NCI-H2081 treated with DMSO at 0.1 percent for 48 hours (cell line): ENCODE data around the gene CD74.

Experiments used
- DNase-seq: peaks from one replicate; lab custom pipeline; 2025; lab: John Stamatoyannopoulos, UW

The CD74 gene

DNA sequence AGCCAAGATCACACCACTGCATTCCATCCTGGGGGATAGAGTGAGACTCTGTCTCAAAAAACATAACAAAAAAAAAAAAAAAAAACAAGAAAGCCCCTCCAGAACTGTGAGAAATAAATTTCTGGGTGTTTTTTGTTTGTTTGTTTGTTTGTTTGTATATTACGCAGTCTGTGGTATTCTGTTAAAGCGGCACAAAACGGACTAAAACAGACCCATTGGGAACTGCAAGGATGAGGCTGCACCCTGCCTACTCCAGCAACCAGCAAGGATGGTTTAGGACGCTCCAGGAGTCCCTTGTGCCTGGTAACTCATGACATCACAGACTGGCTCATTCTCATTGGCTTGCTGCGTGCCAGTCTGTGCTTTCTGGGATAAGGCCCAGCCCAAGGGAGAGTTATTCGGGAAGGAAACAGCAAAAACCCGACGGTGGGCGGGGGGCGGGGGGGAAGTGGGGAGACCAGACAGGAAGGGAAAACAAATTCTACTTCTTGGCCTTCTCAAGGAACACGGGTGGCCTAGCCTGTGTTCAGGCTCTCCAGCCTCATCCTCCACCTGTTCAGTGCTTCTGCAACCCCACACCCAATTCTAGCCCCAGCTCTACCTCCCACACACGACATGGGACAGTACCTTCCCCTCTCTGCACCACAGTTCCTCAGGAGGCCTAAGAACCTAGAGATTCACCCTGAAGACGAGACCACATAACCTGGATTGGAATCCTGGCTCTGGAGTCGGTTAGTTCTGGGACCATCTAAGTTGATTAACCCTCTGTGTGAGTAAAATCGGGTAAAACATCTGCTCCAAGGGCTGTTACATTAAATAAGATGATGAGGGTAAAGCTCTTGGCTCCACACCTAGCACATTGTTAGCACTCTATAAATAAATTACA lies 2.8 kb downstream of the CD74 start:
- DNase-seq = peak; percentile 60

DNA sequence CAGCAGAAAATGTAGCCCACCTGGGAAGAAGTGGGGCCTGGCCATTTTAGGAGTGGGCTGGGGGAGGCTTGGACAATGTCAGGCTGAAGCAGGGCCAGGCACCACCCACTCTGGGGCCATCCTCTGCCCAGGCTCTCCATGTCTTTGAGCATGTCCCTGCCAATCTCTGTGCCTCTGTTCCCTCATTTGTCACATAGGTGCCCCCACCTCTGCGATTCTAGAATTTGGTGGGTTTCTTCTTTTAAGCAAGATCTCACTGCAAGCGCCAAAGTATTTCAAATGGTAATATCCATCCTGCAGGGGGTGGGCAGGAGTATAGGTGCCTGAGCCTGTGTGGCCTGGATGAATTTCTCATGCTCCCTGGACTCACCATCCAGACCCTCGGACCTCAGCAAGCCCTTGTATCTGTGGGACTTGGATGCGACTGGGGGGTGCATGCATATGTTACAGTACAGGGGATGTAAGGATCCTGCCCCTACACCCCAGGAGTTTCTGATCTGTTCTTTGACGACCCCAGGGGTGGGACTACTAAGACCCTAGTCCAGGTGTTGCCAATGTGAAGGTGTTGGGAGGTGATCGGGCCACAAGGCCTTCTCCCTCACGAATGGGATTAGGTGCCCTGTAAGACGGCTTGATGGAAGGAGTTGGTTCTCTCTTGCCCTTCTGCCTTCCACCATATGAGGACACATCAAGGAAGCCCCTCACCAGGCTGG lies 4.3 kb downstream of the CD74 start:
- no peak for DNase-seq

DNA sequence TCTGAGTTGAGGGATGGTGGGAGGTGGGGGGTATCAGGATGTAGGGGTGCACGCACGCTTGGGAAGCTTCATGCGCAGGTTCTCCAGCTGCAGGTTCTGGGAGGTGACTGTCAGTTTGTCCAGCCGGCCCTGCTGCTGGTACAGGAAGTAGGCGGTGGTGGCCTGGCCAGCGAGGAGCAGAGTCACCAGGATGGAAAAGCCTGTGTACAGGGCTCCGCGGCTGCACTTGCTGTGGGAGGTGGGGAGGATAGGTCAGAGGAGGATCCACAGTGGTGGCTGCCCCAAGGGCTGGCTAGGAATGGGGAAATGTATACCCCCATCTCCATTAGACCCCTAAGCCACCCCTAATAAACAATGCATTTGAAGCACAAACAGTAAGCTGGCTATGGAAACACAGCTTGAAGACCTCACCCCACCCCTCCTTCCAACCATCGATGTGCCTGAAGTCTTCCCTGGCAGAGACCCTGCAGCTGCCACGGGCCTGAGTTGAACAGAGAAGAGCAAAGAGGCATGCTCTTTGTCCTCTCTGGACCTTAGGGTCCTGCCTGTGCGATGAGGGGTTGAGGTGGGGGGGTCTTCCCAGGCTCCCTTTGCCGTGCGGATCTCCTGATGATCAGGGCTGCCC lies 5.5 kb downstream of the CD74 start:
- no peak for DNase-seq

DNA sequence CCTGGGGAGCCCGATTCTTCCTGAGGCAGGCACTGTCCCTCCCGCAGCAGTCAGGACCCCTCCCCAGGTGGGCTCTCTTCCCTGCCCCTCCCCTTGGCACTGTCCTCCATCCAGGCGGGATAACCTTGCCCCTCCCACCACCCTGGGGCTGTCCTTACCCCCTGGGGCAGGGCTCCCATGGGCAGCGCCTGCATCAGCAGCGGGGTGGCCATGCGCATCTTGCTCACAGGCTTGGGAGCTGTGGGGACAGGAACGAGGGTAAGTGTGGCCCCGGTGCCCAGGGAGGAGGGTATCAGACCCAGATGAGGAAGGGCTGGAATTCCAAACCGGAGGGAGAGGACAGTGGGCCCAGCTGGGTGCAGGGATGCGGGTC lies 6.0 kb downstream of the CD74 start:
- DNase-seq = no peak

DNA sequence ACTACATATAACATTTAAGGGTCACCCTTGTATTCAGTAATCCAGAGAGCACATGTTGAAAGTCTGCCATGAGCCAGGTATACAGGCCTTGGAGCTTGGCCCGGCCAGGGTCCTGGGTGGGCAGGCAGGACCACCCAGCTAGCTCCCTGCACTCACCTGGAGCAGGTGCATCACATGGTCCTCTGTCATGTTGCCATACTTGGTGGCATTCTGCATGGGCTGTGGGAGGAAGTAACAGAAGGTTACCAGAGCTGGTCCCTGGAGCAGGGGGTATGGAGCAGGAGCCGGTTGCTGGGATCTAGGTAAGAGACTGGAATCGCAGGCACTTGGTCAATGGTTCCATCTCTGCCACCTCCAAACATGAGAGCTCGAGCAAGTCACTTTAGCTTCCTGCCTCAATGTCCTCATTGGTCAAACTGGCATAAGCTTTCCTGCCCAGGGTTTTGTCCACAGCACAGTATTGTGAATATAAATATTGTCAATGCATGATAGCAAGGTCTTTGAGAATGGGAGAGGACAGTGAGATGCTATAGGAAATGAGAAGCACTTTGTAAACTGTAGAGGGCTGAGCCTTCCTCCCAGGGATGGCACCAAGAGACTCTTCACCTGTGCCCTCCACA lies 6.5 kb downstream of the CD74 start:
- DNase-seq = no peak

DNA sequence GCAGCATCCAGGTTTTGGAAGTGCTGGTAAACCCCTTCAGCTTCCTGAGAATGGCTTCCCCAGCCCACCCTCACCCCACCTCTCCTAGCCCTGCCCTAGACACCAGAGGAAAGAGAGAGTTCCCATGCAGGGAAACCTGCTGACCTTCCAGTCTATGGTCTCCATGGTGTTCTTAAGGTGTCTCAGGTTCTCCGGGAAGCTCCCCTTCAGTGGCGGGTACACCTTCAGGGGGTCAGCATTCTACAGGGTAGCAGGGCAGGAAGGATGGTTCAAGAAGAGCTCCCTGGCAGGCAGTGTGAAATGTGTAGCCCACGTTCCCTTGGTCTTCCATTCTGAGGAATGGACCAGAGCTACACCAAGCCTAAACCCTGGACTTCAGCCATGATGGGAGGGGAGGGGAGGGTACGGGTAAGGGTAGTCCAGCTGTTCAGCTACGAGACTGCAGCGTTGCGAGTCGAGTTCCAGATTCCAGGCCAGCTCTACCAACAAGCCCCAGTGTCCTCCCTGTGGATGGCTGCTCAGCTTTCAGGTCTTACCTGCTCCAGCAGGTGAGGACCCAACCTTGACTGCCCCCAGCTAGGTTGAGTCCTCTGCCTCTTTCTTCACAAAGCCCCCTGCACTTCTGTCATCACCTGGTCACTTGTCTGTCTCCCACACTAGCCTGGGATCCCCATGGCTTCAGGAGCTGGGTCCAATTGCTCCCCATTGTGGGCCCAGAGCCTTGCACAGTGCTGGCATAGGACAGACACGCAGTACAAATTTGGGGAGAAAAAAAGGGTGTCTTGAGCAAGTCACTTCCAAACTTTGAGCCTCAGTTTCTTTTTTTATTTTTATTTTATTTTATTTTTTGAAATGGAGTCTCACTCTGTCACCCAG lies 7.5 kb downstream of the CD74 start:
- no peak for DNase-seq

DNA sequence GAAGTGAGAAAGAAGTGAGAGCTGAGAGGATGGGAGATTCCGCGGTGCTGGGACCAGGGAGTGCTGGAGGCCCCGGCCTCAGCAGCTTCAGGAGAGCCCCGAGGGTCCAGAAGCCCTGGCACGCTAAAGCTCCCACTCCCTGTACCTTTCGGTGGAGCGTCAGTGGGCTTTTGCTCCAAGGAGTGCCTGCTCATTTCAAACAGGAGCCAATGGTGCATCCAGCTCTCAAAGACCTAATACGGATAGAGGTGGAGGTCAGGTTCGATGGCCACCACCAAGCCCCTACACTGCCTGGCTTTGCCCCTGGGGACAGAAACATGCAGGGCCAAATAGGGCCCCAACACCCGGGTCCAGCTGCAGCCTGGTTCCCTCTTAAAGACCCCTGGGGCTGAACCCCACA lies 8.2 kb downstream of the CD74 start:
- DNase-seq = no peak

DNA sequence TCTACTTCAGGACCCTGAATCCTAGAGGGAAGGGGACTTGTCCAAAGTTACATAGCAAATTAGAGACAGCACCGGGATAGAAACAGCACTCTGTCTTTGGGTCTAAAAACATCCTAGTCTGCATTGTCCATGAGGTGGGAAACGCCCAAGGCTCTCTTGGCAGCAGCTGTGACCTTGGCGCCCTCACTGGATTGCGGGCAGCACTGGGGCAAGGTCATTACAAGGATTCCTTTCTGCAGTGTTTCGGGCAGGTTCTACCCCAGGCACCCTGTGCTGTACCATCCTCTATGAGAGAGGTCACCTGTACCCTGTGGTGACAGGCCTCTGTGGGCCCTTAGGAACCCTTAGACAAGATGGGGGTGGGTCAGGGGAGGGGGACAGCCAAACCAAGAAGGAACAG lies 8.6 kb downstream of the CD74 start:
- no peak for DNase-seq

DNA sequence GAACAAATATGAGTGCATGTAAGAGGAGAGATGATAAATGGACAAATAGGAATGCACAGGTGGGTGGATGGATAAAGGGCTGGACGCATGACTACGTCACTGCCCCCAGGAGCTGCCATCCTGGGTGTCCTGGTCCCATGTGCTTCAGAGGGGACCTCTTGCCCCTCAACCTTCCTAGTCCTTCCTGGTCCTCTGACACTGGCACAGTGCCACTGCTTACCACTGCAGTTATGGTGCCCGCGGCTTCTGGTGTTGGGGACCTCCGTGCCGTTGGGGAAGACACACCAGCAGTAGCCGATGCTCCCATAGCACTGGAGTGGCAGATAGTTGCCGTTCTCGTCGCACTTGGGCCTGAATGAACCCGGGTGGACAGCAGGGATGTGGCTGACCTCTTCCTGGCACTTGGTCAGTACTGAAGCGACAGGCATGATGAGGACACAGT lies 9.8 kb downstream of the CD74 start:
- DNase-seq = no peak

DNA sequence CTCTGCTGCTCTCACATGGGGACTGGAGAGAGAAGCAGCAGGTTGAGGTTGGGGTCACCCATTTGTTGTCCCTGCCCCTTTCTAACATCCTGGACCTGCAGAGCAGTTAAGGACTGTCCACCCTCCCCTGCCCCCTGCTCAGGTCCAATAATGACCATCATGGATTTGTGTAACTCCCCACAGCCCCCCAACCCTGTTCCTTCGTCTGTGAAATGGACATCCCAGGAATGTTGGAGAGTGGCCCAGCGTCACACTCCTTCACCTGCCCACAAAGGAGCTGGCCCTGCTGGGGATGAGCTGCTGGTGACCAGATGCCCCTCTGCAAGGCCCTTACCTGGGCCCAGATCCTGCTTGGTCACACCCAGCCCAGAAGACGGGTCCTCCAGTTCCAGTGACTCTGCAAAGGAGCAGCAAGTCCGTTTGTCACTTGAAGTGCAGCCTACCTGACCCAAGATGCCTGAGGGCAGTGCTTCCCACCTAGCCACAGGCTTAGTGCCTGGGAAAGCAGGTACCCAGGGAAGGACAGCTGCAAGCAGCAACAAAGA lies 10.4 kb downstream of the CD74 start:
- no peak for DNase-seq

DNA sequence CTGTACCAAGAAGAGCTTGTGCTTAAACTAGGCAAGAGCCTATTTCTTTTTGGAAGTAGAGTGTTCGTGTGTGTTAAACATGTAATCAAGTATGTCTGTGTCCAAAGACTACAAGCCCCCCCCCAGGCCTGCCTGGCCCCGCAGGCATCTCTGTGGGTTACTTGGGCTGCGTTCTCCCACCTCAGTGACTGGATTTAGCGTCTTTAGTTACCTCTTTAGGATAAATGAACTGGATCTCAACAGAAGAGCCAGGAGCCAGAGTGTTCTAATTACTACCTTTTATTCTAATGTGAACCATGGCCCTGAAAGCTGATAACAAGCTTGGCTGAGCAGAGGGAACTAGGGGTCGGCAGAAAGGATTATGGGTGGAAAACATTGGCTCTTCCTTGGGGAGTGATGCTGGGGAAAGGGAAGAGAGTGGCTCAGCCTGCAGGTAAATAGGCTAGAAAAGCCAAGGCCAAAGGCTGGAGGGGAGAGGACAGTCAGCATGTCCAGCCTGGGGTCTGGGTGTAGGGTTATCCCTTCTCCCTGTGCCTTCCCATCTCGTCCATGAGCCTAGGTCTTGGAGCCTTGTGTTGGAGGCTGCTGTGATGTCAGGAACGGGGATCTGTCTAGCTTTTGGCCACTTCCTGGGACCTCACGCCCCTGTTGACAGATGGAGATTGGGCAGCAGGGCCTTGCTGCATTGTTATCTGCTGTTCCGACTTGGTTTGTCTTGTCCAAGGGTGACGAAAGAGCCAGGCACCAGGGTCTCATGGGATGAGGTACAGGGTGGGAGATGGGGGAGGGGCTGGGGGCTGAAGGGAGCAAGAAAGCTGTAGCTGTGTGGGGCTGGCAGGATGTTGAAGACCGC lies 11.1 kb downstream of the CD74 start:
- no peak for DNase-seq

DNA sequence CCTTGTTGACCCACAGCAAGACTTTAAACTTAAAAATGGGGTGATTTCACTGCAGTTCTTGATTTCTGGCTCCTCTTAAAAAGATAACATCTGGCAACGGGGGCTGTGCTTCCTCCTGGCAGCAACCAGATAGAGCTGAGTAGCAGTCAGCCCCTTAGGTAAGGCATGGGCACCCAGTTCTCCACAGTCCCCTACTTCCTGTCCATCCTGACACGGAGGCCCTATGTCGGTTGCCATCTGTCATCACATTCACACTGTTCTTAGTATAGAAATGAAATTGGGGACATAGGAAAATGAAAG lies 11.7 kb downstream of the CD74 start:
- DNase-seq = no peak

DNA sequence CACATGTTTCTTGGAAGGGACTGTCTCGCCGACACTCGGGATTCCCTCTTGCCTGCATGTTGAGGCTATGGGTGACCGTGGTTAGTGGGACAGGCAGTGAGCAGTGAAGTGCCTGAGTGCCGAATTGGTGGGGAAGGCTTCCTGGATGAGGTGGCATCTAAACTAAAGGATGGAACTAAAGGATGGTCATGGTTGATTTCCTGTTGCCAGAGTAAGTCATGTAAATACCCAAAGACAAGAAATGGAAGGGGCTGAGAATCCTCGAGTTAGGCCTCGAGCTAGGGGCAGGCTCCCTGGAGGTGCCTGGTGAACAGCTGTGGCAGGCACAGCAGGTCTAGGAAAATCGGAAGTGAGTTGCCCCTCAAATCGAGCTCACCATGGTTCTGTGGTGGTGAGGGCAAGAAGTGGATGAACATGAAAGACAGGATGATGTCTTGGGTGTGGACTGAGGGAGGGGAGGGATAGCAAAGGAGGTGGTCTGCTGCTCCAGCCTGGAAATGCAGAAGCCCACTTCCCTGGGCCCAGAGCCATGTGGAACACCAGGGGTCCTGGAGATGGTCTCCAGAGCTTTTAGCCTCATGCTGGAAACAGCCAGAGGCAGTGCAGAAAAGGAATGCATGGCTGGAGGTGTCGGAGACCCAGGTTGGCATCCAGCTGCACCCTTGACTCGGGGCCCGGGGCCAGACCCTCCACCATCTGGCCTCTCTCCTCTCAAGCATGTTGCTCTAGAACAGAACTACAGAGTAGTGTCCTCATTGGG lies 12.2 kb downstream of the CD74 start:
- DNase-seq = no peak

DNA sequence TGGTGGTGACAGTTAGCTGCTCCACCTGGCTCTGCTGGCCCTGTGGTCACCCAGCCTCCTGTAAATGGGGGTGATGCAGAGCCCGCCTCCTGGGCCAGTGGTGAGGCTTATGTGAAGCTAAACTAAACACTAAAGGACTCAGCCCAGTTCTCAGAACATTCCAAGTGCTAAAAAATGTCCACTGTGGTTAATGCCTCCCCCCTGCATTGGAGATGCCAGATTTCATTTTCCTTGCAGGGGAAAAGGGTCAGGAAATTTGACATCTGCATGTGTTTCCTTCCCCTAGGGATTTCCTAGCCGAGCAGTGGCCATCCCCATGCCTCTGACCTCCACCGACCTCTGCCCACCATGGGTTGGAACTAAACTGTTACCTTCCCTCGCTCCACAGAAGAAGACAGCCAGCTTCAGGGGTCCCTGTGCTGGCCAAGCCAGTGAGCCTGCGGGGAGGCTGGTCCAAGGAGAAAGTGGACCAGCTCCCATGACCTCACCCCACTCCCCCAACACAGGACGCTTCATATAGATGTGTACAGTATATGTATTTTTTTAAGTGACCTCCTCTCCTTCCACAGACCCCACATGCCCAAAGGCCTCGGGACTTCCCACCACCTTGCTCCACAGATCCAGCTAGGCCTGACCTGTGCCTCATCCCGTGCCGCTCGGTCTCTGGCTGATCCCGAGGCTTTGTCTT lies 13.0 kb downstream of the CD74 start:
- no peak for DNase-seq

DNA sequence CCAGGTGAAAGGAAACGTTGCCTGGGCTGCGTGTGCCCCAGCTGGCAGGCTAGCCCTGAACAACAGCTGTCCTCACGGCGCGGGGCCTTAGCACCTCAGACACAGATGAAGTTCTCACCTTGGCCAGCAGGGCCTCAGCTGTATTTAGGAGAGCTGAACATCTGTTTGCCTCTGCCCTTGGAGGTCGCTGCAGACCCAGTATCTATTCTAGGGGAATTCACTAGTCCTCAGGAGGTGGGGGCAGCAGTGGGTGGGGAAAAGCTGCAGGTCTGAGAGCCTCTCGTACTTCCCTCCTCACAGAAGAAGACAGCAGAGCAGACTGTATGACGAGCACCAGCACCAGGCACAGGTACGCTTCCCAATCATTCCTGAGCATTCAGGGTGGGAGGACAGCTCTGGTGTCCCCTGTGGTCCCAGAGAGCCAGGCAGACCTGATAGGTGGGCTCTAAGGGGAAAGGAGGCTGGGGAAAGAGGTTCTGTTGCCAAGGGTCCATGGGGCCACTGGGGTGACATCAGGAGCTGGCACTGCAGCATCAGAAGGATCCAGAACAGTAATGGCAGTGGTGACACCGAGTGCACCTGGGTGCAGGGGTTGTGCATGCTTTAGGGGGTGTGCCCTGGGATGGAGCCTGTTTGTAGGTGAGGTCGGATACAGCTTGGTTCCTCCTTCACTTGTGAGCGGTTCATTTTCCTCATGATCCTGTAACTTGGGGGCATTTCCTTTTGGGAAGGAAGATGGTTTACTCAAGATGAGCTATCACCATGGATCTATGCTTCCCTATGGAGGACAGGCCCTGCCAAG lies 13.8 kb downstream of the CD74 start:
- no peak for DNase-seq

DNA sequence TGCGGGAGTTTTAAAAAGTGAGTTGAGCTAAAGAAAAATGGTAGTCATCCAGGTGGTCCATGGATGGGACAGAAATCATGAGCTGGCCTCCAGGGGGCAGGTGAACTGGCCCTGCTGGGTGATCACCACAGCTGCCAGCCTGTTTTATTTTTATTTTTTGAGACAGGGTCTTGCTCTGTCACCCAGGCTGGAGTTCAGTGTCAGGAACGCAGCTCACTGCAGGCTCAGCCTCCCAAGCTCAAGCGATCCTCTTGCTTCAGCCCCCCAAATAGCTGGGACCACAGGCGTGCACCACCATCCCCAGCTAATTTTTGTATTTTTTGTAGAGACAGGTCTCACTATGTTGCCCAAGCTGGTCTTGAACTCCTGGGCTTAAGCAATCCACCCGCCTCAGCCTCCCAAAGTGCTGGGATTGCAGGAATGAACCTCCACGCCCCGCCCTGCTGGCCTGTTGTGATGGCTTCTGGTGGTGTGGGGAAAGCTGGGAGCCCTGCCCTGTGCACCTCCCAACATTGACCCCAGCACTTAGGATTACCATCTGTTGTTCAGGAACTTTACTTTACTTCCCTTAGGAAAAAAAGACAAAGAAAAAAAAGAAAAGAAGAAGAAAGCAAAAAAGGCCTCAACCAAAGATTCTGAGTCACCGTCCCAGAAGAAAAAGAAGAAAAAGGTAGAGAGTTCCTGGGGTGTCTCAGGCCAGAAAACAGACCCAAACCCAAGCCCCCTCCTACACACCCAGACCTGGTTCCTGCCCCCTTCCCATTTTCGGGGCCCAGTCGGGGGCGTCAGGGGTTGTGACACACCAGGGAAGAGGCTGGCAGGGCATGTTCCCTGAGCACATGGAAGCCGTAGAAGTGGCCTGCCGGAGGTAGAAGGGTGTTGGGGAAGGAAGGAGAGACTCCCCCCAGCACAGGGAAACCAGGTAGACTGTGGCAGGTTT lies 14.7 kb downstream of the CD74 start:
- no peak for DNase-seq

DNA sequence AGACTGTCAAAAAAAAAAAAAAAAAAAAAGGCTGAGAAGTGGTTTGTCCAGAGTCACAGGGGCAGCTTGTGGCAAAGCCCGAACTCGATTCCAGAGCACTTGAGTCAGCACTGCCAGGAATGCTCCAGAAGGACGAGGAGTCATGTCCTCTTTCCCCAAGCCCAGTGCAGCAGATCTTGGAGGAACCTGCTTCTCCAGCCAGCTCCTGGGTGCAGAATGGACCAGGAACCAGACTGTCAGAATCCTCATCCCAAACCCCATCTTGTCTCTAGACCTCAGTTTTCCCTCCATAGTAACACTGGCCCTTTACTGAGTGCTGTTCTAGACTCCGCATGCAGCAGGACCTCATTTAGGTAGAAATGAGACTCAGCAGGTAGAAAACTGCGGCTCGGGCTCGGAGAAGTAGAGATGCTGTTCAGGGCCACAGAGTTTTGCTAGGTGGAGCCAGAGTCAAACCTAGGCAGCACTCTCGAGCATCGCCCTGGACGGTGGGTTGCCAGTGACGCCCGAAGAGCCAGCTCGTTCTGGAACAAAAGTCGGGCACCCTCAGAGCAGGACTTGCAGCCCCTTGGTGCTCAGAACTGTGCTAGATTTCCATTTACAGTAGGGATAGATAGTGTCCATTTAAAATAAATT lies 15.4 kb downstream of the CD74 start:
- DNase-seq = no peak
